Measurements from ENCODE around the gene IL12RB2. TPM values are rescaled to one million over a fixed set of nuclear protein-coding genes. Genes with fewer than 3 reads are reported as not detected.

IL12RB2 gene
- polyA plus RNA-seq, 1 donor = 1.1 TPM

GRCh38 chr1:67327864-67328466 lies 20.3 kb downstream of the IL12RB2 start:
- Histone ChIP-seq H3K27ac (ENCODE audit: low read length) (no peak overlapping the region), H3K4me1 (ENCODE audit: control insufficient read depth, insufficient read depth, low read length) (no peaks in the 10 kb centered on the region), H3K4me3 (ENCODE audit: low read length) (no peak overlapping the region), H3K27me3 (ENCODE audit: control insufficient read depth, insufficient read depth, low read length) (no peaks in the 10 kb centered on the region), H3K36me3 (ENCODE audit: control insufficient read depth, insufficient read depth, low read length) (no peaks in the 10 kb centered on the region), H3K9me3 (ENCODE audit: control insufficient read depth, low read depth, low read length) (no peaks in the 10 kb centered on the region)
- 20% methylated on average over 1 of the region's 3 CpGs for WGBS (ENCODE audit: insufficient coverage, low lambda C conversion rate)
- peak in 1 of 2 donors; percentile 51 for DNase-seq

GRCh38 chr1:67332653-67333529 lies 25.2 kb downstream of the IL12RB2 start:
- Histone ChIP-seq H3K4me3 (ENCODE audit: low read length) (no peak overlapping the region), H3K27me3 (ENCODE audit: control insufficient read depth, insufficient read depth, low read length) (no peaks in the 10 kb centered on the region), H3K4me1 (ENCODE audit: control insufficient read depth, insufficient read depth, low read length) (no peaks in the 10 kb centered on the region), H3K36me3 (ENCODE audit: control insufficient read depth, insufficient read depth, low read length) (no peaks in the 10 kb centered on the region), H3K9me3 (ENCODE audit: control insufficient read depth, low read depth, low read length) (no peaks in the 10 kb centered on the region), H3K27ac (ENCODE audit: low read length) (no peak overlapping the region)
- DNase-seq = no peak
- WGBS (ENCODE audit: insufficient coverage, low lambda C conversion rate) = 67% methylated on average over 3 of the region's 4 CpGs

DNA sequence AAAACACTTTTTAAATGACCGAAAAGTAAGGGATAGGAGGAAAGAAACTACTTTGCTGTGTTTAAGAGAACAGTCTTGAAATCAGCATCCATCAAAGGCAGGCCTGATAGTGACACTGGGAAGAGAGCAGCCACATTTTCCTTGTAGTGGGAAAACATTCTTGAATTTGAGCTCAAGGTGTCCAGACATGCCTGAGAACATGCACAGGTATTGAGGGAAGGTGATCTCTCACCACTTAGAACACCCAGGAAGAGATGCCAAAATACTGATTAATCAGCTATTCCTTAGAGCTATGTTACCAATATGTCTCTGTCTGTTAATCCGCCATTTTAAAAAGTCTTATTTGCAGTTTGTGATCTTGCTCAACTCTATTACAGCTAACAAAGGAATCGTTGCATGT lies 25.9 kb downstream of the IL12RB2 start:
- H3K27ac ChIP-seq (ENCODE audit: low read length) = no peak overlapping the region
- H3K27me3 ChIP-seq (ENCODE audit: control insufficient read depth, insufficient read depth, low read length) = no peaks in the 10 kb centered on the region
- no CpG with 5 or more reads among the region's 3 CpGs for WGBS (ENCODE audit: insufficient coverage, low lambda C conversion rate)
- H3K36me3 ChIP-seq (ENCODE audit: control insufficient read depth, insufficient read depth, low read length) = no peaks in the 10 kb centered on the region
- DNase-seq = no peak
- H3K9me3 ChIP-seq (ENCODE audit: control insufficient read depth, low read depth, low read length) = no peaks in the 10 kb centered on the region
- no peaks in the 10 kb centered on the region for H3K4me1 ChIP-seq (ENCODE audit: control insufficient read depth, insufficient read depth, low read length)
- H3K4me3 ChIP-seq (ENCODE audit: low read length) = no peak overlapping the region

DNA sequence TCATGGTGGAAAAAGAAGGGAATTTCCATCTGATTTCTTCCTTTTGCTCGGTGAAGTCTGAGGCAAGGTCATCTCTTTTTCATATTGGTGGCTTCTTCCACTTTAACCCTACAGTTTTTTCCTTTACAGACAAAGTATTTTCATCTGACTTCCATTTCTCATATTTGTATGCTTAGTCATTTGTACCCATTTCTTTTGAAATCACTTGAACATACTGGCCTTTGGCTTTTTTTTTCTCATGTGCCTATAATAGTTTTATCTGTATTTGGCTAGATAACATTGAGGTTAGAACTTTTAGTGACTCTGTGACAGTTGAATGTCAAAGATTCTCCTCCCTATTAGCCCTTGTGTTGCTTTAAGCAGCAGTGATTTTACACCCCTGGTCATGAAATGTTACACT lies 27.7 kb downstream of the IL12RB2 start:
- H3K9me3 ChIP-seq (ENCODE audit: control insufficient read depth, low read depth, low read length) = no peaks in the 10 kb centered on the region
- H3K27me3 ChIP-seq (ENCODE audit: control insufficient read depth, insufficient read depth, low read length) = no peaks in the 10 kb centered on the region
- H3K4me3 ChIP-seq (ENCODE audit: low read length) = no peak overlapping the region
- WGBS (ENCODE audit: insufficient coverage, low lambda C conversion rate) = no CpG with 5 or more reads among the region's 1 CpG
- no peak for DNase-seq
- H3K4me1 ChIP-seq (ENCODE audit: control insufficient read depth, insufficient read depth, low read length) = no peaks in the 10 kb centered on the region
- H3K36me3 ChIP-seq (ENCODE audit: control insufficient read depth, insufficient read depth, low read length) = no peaks in the 10 kb centered on the region
- H3K27ac ChIP-seq (ENCODE audit: low read length) = no peak overlapping the region

DNA sequence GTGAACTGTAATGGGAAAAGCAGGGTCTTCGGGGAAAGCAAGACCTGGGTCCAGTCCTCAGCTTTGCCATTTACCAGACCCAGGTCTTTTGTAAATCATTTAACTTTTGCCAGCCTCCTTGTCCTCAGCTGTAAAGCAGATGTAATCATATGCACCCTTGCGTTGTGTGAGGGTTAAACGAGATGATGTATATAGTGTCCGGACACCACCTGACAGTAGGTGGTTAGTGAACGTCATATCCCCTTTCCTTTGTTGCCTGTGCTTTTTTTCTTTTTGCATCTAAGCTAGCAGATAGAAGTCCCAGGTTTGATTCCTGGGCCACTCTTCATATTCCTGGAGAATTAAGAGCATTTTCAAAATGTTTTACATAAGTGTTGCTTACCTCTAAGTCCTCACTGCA lies 28.5 kb downstream of the IL12RB2 start:
- no peak for DNase-seq
- H3K27ac ChIP-seq (ENCODE audit: low read length) = no peak overlapping the region
- no peaks in the 10 kb centered on the region for H3K27me3 ChIP-seq (ENCODE audit: control insufficient read depth, insufficient read depth, low read length)
- H3K4me3 ChIP-seq (ENCODE audit: low read length) = no peak overlapping the region
- WGBS (ENCODE audit: insufficient coverage, low lambda C conversion rate) = no CpG with 5 or more reads among the region's 5 CpGs
- no peaks in the 10 kb centered on the region for H3K9me3 ChIP-seq (ENCODE audit: control insufficient read depth, low read depth, low read length)
- no peaks in the 10 kb centered on the region for H3K4me1 ChIP-seq (ENCODE audit: control insufficient read depth, insufficient read depth, low read length)
- no peaks in the 10 kb centered on the region for H3K36me3 ChIP-seq (ENCODE audit: control insufficient read depth, insufficient read depth, low read length)

GRCh38 chr1:67336783-67337182 lies 29.1 kb downstream of the IL12RB2 start:
- no peak for DNase-seq
- H3K27ac ChIP-seq (ENCODE audit: low read length) = no peak overlapping the region
- WGBS (ENCODE audit: insufficient coverage, low lambda C conversion rate) = 100% methylated on average over 1 of the region's 6 CpGs

GRCh38 chr1:67338642-67339041 lies 31.0 kb downstream of the IL12RB2 start:
- Histone ChIP-seq H3K9me3 (ENCODE audit: control insufficient read depth, low read depth, low read length) (no peaks in the 10 kb centered on the region), H3K4me3 (ENCODE audit: low read length) (no peak overlapping the region), H3K27ac (ENCODE audit: low read length) (no peak overlapping the region), H3K4me1 (ENCODE audit: control insufficient read depth, insufficient read depth, low read length) (no peaks in the 10 kb centered on the region), H3K27me3 (ENCODE audit: control insufficient read depth, insufficient read depth, low read length) (no peaks in the 10 kb centered on the region), H3K36me3 (ENCODE audit: control insufficient read depth, insufficient read depth, low read length) (no peaks in the 10 kb centered on the region)
- DNase-seq = no peak
- WGBS (ENCODE audit: insufficient coverage, low lambda C conversion rate) = no CpG with 5 or more reads among the region's 3 CpGs

More at GRCh38 chr1:67336783-67337182, 29.1 kb downstream of the IL12RB2 start:
- Histone ChIP-seq H3K4me1 (ENCODE audit: control insufficient read depth, insufficient read depth, low read length) (no peaks in the 10 kb centered on the region), H3K4me3 (ENCODE audit: low read length) (no peak overlapping the region), H3K9me3 (ENCODE audit: control insufficient read depth, low read depth, low read length) (no peaks in the 10 kb centered on the region), H3K27me3 (ENCODE audit: control insufficient read depth, insufficient read depth, low read length) (no peaks in the 10 kb centered on the region), H3K36me3 (ENCODE audit: control insufficient read depth, insufficient read depth, low read length) (no peaks in the 10 kb centered on the region)

DNA sequence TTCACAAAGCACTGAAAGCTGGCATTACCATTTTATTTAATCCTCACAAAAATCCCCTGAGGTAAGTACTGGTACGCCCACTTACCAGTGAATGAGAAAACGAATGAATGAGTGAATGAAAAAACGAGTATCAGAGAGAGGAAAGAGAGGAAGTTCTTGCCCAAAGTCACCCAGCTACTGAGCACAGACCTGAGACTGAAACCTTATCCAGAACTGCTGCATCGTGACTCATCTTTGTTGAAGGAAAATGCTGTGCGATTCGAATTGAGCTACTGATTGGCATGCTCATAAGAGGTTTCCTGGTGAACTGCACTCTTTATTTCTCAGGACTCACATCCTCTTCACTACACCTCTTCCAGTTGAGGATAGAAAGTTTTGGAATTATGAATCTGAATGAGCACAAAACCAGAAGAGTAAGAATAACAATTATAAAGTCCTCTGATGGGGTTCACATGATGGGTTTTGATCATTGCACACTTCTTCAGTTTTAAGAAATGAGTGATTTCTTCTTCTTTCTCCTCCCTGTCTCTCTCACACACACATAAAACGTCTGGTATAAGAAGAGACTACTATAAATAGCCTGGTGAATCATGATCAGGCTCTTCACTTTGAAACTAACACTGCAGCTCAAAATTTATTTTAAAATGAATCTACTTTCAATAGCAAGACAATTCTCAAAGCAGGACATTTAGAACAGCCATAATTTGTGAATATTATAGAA lies 32.1 kb downstream of the IL12RB2 start:
- Histone ChIP-seq H3K27me3 (ENCODE audit: control insufficient read depth, insufficient read depth, low read length) (no peaks in the 10 kb centered on the region), H3K4me1 (ENCODE audit: control insufficient read depth, insufficient read depth, low read length) (no peaks in the 10 kb centered on the region), H3K27ac (ENCODE audit: low read length) (no peak overlapping the region), H3K9me3 (ENCODE audit: control insufficient read depth, low read depth, low read length) (no peaks in the 10 kb centered on the region), H3K36me3 (ENCODE audit: control insufficient read depth, insufficient read depth, low read length) (no peaks in the 10 kb centered on the region), H3K4me3 (ENCODE audit: low read length) (no peak overlapping the region)
- DNase-seq = no peak
- 83% methylated on average over 6 of the region's 7 CpGs for WGBS (ENCODE audit: insufficient coverage, low lambda C conversion rate)

- no peaks in the 10 kb centered on the region for H3K36me3 ChIP-seq (ENCODE audit: control insufficient read depth, insufficient read depth, low read length)
- H3K4me1 ChIP-seq (ENCODE audit: control insufficient read depth, insufficient read depth, low read length) = no peaks in the 10 kb centered on the region
- 67% methylated on average over 2 of the region's 5 CpGs for WGBS (ENCODE audit: insufficient coverage, low lambda C conversion rate)
- H3K4me3 ChIP-seq (ENCODE audit: low read length) = no peak overlapping the region
- H3K27ac ChIP-seq (ENCODE audit: low read length) = no peak overlapping the region
- no peaks in the 10 kb centered on the region for H3K27me3 ChIP-seq (ENCODE audit: control insufficient read depth, insufficient read depth, low read length)
- DNase-seq = no peak
- H3K9me3 ChIP-seq (ENCODE audit: control insufficient read depth, low read depth, low read length) = no peaks in the 10 kb centered on the region
Observed at GRCh38 chr1:67342076-67342890, 34.6 kb downstream of the IL12RB2 start.

DNA sequence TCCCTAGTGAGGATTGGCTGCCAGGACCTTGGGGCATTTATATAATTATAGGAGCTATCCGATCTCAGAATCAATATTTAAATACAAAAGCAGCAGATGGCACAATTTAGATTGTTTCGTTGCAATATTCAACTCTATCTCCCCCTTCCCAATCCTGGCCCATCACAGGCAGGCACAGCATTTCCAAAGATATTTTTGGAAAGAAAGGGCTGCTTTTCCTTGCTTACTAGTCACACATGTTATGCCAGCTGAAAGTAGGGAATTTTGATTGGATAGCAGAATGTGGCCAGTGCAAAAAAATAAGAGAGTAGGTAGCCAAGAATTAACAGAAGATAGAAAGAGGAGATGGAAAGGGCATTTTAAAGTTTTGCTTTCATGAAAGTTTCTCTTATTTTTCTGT lies 37.9 kb downstream of the IL12RB2 start:
- no peaks in the 10 kb centered on the region for H3K4me1 ChIP-seq (ENCODE audit: control insufficient read depth, insufficient read depth, low read length)
- no CpG with 5 or more reads among the region's 2 CpGs for WGBS (ENCODE audit: insufficient coverage, low lambda C conversion rate)
- H3K4me3 ChIP-seq (ENCODE audit: low read length) = no peak overlapping the region
- no peak for DNase-seq
- no peaks in the 10 kb centered on the region for H3K27me3 ChIP-seq (ENCODE audit: control insufficient read depth, insufficient read depth, low read length)
- H3K9me3 ChIP-seq (ENCODE audit: control insufficient read depth, low read depth, low read length) = no peaks in the 10 kb centered on the region
- no peak overlapping the region for H3K27ac ChIP-seq (ENCODE audit: low read length)
- H3K36me3 ChIP-seq (ENCODE audit: control insufficient read depth, insufficient read depth, low read length) = no peaks in the 10 kb centered on the region

All from large intestine (tissue), 3 donors.